ENCODE results near the gene SHISA9.

The SHISA9 gene

DNA sequence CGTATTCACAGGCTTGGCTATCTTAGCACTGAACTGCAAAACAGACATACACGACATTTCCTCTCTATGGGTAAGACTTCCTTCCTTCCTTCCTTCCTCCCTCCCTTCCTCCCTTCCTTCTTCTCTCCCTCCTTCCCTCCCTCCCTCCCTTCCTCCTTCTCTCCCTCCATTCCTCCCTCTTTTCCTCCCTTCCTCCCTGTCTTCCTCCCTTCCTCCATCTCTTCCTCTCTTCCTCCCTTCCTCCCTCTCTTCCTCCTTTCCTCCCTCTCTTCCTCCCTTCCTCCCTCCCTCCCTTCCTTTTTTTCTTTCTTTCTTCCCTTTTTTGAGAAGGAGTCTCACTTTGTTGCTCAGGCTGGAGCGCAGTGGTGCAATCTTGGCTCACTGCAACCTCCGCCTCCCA lies 22.4 kb upstream of the SHISA9 start:
- H3K36me3 ChIP-seq (ENCODE audit: control insufficient read depth, insufficient read depth, low read length) = no peaks in the 10 kb centered on the region
- H3K4me3 ChIP-seq (ENCODE audit: low read length) = no peak overlapping the region
- H3K9me3 ChIP-seq (ENCODE audit: control insufficient read depth, low read length) = no peaks in the 10 kb centered on the region
- no peaks in the 10 kb centered on the region for H3K4me1 ChIP-seq (ENCODE audit: control insufficient read depth, insufficient read depth, low read length)
- no peak overlapping the region for H3K9ac ChIP-seq (ENCODE audit: low read length)
- no peaks in the 10 kb centered on the region for H3K27me3 ChIP-seq (ENCODE audit: control insufficient read depth, insufficient read depth, low read length)

DNA sequence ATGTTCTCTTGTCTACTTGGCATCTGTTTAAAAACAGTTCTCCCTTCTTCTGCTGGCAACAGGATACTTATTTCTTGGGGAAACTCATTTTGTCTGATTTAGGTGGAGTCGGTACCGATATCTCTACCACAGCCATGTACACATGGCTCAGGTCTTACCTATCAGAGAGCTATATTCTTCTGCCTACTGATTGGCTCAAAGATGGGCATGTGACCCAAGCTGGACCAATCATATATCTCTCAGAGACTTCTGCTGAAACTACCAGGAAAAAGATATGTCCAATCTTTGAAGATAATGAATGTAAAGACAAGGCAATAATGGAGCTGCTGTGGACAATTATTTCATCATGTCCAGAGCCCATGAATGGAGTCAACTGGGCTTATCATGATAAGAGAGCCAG lies 21.6 kb upstream of the SHISA9 start:
- no peaks in the 10 kb centered on the region for H3K9me3 ChIP-seq (ENCODE audit: control insufficient read depth, low read length)

DNA sequence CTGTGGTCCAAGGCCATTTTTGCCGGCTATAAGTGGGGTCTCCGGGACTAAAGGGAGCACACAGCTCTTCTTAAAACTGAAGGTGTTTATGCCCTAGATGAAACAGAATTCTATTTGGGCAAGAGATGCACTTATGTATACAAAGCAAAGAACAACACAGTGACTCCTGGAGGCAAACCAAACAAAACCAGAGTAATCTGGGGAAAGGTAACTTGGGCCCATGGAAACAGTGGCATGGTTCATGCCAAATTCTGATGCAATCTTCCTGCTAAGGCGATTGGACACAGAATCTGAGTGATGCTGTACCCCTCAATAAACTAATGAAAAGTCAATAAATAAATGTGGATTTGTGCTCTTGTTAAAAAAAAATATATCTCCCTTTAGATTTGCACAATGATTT lies 20.2 kb upstream of the SHISA9 start:
- no peaks in the 10 kb centered on the region for H3K4me1 ChIP-seq (ENCODE audit: control insufficient read depth, insufficient read depth, low read length)
- H3K4me3 ChIP-seq (ENCODE audit: low read length) = no peak overlapping the region
- no peaks in the 10 kb centered on the region for H3K36me3 ChIP-seq (ENCODE audit: control insufficient read depth, insufficient read depth, low read length)
- no peaks in the 10 kb centered on the region for H3K9me3 ChIP-seq (ENCODE audit: control insufficient read depth, low read length)
- H3K27me3 ChIP-seq (ENCODE audit: control insufficient read depth, insufficient read depth, low read length) = no peaks in the 10 kb centered on the region
- no peak overlapping the region for H3K9ac ChIP-seq (ENCODE audit: low read length)

More for the DNA sequence above, 21.6 kb upstream of the SHISA9 start:
- H3K4me3 ChIP-seq (ENCODE audit: low read length) = no peak overlapping the region
- H3K36me3 ChIP-seq (ENCODE audit: control insufficient read depth, insufficient read depth, low read length) = no peaks in the 10 kb centered on the region
- H3K4me1 ChIP-seq (ENCODE audit: control insufficient read depth, insufficient read depth, low read length) = no peaks in the 10 kb centered on the region
- H3K9ac ChIP-seq (ENCODE audit: low read length) = no peak overlapping the region
- no peaks in the 10 kb centered on the region for H3K27me3 ChIP-seq (ENCODE audit: control insufficient read depth, insufficient read depth, low read length)

GRCh38 chr16:12881740-12882139 lies 19.7 kb upstream of the SHISA9 start:
- H3K9me3 ChIP-seq (ENCODE audit: control insufficient read depth, low read length) = no peaks in the 10 kb centered on the region
- H3K4me1 ChIP-seq (ENCODE audit: control insufficient read depth, insufficient read depth, low read length) = no peaks in the 10 kb centered on the region
- H3K36me3 ChIP-seq (ENCODE audit: control insufficient read depth, insufficient read depth, low read length) = no peaks in the 10 kb centered on the region
- no peak overlapping the region for H3K4me3 ChIP-seq (ENCODE audit: low read length)
- H3K27me3 ChIP-seq (ENCODE audit: control insufficient read depth, insufficient read depth, low read length) = no peaks in the 10 kb centered on the region
- no peak overlapping the region for H3K9ac ChIP-seq (ENCODE audit: low read length)

GRCh38 chr16:12885742-12886141 lies 15.7 kb upstream of the SHISA9 start:
- Histone ChIP-seq H3K4me1 (ENCODE audit: control insufficient read depth, insufficient read depth, low read length) (no peaks in the 10 kb centered on the region), H3K27me3 (ENCODE audit: control insufficient read depth, insufficient read depth, low read length) (no peaks in the 10 kb centered on the region), H3K9ac (ENCODE audit: low read length) (no peak overlapping the region), H3K36me3 (ENCODE audit: control insufficient read depth, insufficient read depth, low read length) (no peaks in the 10 kb centered on the region), H3K4me3 (ENCODE audit: low read length) (no peak overlapping the region), H3K9me3 (ENCODE audit: control insufficient read depth, low read length) (no peaks in the 10 kb centered on the region)

- Histone ChIP-seq H3K9me3 (ENCODE audit: control insufficient read depth, low read length) (no peaks in the 10 kb centered on the region), H3K4me3 (ENCODE audit: low read length) (no peak overlapping the region), H3K9ac (ENCODE audit: low read length) (no peak overlapping the region), H3K36me3 (ENCODE audit: control insufficient read depth, insufficient read depth, low read length) (no peaks in the 10 kb centered on the region), H3K27me3 (ENCODE audit: control insufficient read depth, insufficient read depth, low read length) (no peaks in the 10 kb centered on the region), H3K4me1 (ENCODE audit: control insufficient read depth, insufficient read depth, low read length) (no peaks in the 10 kb centered on the region)
Observed at GRCh38 chr16:12891836-12892235, 9.6 kb upstream of the SHISA9 start.

GRCh38 chr16:12893050-12893750 lies 8.2 kb upstream of the SHISA9 start:
- Histone ChIP-seq H3K4me3 (ENCODE audit: low read length) (no peak overlapping the region), H3K4me1 (ENCODE audit: control insufficient read depth, insufficient read depth, low read length) (no peaks in the 10 kb centered on the region), H3K9me3 (ENCODE audit: control insufficient read depth, low read length) (no peaks in the 10 kb centered on the region), H3K9ac (ENCODE audit: low read length) (no peak overlapping the region), H3K27me3 (ENCODE audit: control insufficient read depth, insufficient read depth, low read length) (peaks cover 3% of the 10 kb centered on the region), H3K36me3 (ENCODE audit: control insufficient read depth, insufficient read depth, low read length) (no peaks in the 10 kb centered on the region)

- H3K4me3 ChIP-seq (ENCODE audit: low read length) = no peak overlapping the region
- H3K4me1 ChIP-seq (ENCODE audit: control insufficient read depth, insufficient read depth, low read length) = no peaks in the 10 kb centered on the region
- peaks cover 18% of the 10 kb centered on the region for H3K27me3 ChIP-seq (ENCODE audit: control insufficient read depth, insufficient read depth, low read length)
- H3K36me3 ChIP-seq (ENCODE audit: control insufficient read depth, insufficient read depth, low read length) = no peaks in the 10 kb centered on the region
- no peaks in the 10 kb centered on the region for H3K9me3 ChIP-seq (ENCODE audit: control insufficient read depth, low read length)
- H3K9ac ChIP-seq (ENCODE audit: low read length) = no peak overlapping the region
Observed at GRCh38 chr16:12896562-12896961, 4.8 kb upstream of the SHISA9 start.

DNA sequence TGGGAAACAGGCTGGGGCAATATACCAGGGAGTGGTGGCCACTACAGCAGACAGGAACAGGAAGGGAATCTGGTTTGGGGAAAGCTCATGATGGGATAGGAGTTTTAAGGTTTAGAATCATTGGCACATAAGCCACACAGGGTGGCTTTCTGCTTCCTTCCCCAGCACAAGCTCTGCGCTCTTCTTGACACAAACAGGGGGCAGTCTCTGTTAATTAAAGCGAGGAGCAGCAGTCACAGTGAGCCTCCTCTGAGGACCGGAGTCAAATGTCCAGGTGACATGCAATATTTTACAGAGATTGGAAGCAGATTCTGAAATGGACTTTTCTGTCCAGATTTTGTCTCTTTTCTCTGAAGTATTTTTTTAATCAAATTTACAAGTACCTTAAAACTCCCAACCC lies 2.8 kb upstream of the SHISA9 start:
- no peak overlapping the region for H3K4me3 ChIP-seq (ENCODE audit: low read length)
- H3K9me3 ChIP-seq (ENCODE audit: control insufficient read depth, low read length) = no peaks in the 10 kb centered on the region
- no peak overlapping the region for H3K9ac ChIP-seq (ENCODE audit: low read length)
- H3K4me1 ChIP-seq (ENCODE audit: control insufficient read depth, insufficient read depth, low read length) = no peaks in the 10 kb centered on the region
- H3K27me3 ChIP-seq (ENCODE audit: control insufficient read depth, insufficient read depth, low read length) = peaks cover 35% of the 10 kb centered on the region
- no peaks in the 10 kb centered on the region for H3K36me3 ChIP-seq (ENCODE audit: control insufficient read depth, insufficient read depth, low read length)

- Histone ChIP-seq H3K9me3 (ENCODE audit: control insufficient read depth, low read length) (no peaks in the 10 kb centered on the region), H3K27me3 (ENCODE audit: control insufficient read depth, insufficient read depth, low read length) (peaks cover 44% of the 10 kb centered on the region), H3K9ac (ENCODE audit: low read length) (no peak overlapping the region), H3K4me1 (ENCODE audit: control insufficient read depth, insufficient read depth, low read length) (no peaks in the 10 kb centered on the region), H3K4me3 (ENCODE audit: low read length) (no peak overlapping the region), H3K36me3 (ENCODE audit: control insufficient read depth, insufficient read depth, low read length) (no peaks in the 10 kb centered on the region)
Observed at GRCh38 chr16:12899529-12900143, 1.8 kb upstream of the SHISA9 start.

- no peaks in the 10 kb centered on the region for H3K36me3 ChIP-seq (ENCODE audit: control insufficient read depth, insufficient read depth, low read length)
- H3K9ac ChIP-seq (ENCODE audit: low read length) = no peak overlapping the region
- peaks cover 49% of the 10 kb centered on the region for H3K27me3 ChIP-seq (ENCODE audit: control insufficient read depth, insufficient read depth, low read length)
- H3K9me3 ChIP-seq (ENCODE audit: control insufficient read depth, low read length) = no peaks in the 10 kb centered on the region
- no peak overlapping the region for H3K4me3 ChIP-seq (ENCODE audit: low read length)
- H3K4me1 ChIP-seq (ENCODE audit: control insufficient read depth, insufficient read depth, low read length) = no peaks in the 10 kb centered on the region
Observed at GRCh38 chr16:12900156-12900555, 1.2 kb upstream of the SHISA9 start.

DNA sequence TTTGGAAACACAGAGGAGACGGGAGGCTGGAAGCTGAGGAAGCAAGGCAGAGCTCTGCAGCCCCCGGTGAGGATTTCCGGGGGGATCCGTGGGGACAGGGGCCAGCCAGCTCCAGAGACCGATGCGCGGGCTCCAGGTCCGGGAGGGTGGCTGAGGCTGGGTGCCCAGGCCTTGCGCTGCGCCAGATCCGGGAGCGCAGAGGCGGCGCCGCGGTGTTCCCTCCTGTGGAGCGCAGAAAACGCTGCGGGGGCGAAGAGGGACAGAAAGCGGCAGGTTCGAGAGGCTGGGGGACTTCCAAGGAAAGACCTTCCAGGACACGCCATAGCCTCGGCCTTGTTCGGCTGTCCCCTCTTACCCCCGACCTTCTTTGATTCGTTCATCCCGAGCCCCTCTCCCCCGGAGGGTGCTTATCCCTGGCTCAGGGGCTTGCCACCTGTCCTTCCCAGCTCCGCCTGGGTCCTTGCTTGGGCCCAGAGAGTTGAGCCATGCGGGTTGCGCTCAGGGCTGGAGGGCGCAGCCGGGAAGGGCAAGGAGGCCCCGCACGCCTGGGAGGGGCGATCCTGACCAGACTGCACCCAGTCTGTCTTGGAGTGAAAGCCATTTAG lies 697 bp upstream of the SHISA9 start:
- no peaks in the 10 kb centered on the region for H3K9me3 ChIP-seq (ENCODE audit: control insufficient read depth, low read length)
- H3K4me3 ChIP-seq (ENCODE audit: low read length) = no peak overlapping the region
- no peaks in the 10 kb centered on the region for H3K4me1 ChIP-seq (ENCODE audit: control insufficient read depth, insufficient read depth, low read length)
- H3K36me3 ChIP-seq (ENCODE audit: control insufficient read depth, insufficient read depth, low read length) = no peaks in the 10 kb centered on the region
- no peak overlapping the region for H3K9ac ChIP-seq (ENCODE audit: low read length)
- H3K27me3 ChIP-seq (ENCODE audit: control insufficient read depth, insufficient read depth, low read length) = peaks cover 49% of the 10 kb centered on the region

Data from mucosa of stomach (tissue), 1 donor.